ENCODE results near the gene IL1RAPL2.

Gene IL1RAPL2

GRCh38 chrX:105297041-105297440, 731.0 kb downstream of the IL1RAPL2 start:
- Mint-ChIP-seq H3K27me3 (peaks cover 0 to 5% of the 10 kb centered on the region in 2 donors), H3K9me3 (no peaks in the 10 kb centered on the region), H3K4me3 (no peak overlapping the region), H3K27ac (no peak overlapping the region), H3K36me3 (no peaks in the 10 kb centered on the region), H3K4me1 (no peaks in the 10 kb centered on the region)
- ATAC-seq (replicated peaks) (no peak), DNase-seq (no peak)

GRCh38 chrX:105299286-105299685, 733.3 kb downstream of the IL1RAPL2 start:
- no peak for DNase-seq
- no peak for ATAC-seq (replicated peaks)
- Mint-ChIP-seq H3K4me1 (no peaks in the 10 kb centered on the region), H3K4me3 (no peak overlapping the region), H3K27ac (no peak overlapping the region), H3K36me3 (no peaks in the 10 kb centered on the region), H3K27me3 (peaks cover 0 to 5% of the 10 kb centered on the region in 2 donors), H3K9me3 (no peaks in the 10 kb centered on the region)

- Mint-ChIP-seq H3K27me3 (no peaks in the 10 kb centered on the region), H3K4me1 (no peaks in the 10 kb centered on the region), H3K9me3 (peaks cover 0 to 2% of the 10 kb centered on the region in 2 donors), H3K27ac (no peak overlapping the region), H3K4me3 (no peak overlapping the region), H3K36me3 (no peaks in the 10 kb centered on the region)
- ATAC-seq (replicated peaks) (no peak), DNase-seq (no peak)
Observed at GRCh38 chrX:105302246-105302645, 736.2 kb downstream of the IL1RAPL2 start.

- no peaks in the 10 kb centered on the region for H3K36me3 Mint-ChIP-seq
- no peaks in the 10 kb centered on the region for H3K27me3 Mint-ChIP-seq
- no peak overlapping the region for H3K4me3 Mint-ChIP-seq
- H3K9me3 Mint-ChIP-seq: peaks cover 0 to 2% of the 10 kb centered on the region in 2 donors
- DNase-seq (no peak), ATAC-seq (replicated peaks) (no peak)
- no peak overlapping the region for H3K27ac Mint-ChIP-seq
- H3K4me1 Mint-ChIP-seq: no peaks in the 10 kb centered on the region
Observed at GRCh38 chrX:105307762-105308161, 741.8 kb downstream of the IL1RAPL2 start.

GRCh38 chrX:105313596-105313995, 747.6 kb downstream of the IL1RAPL2 start:
- DNase-seq: no peak
- no peak overlapping the region for H3K27ac Mint-ChIP-seq
- no peaks in the 10 kb centered on the region for H3K27me3 Mint-ChIP-seq
- H3K9me3 Mint-ChIP-seq: no peaks in the 10 kb centered on the region
- no peaks in the 10 kb centered on the region for H3K4me1 Mint-ChIP-seq
- no peak for ATAC-seq (replicated peaks)
- H3K4me3 Mint-ChIP-seq: no peak overlapping the region
- H3K36me3 Mint-ChIP-seq: no peaks in the 10 kb centered on the region

- no peaks in the 10 kb centered on the region for H3K4me1 Mint-ChIP-seq
- H3K9me3 Mint-ChIP-seq: no peaks in the 10 kb centered on the region
- H3K4me3 Mint-ChIP-seq: no peak overlapping the region
- no peaks in the 10 kb centered on the region for H3K27me3 Mint-ChIP-seq
- ATAC-seq (replicated peaks) (no peak), DNase-seq (no peak)
- H3K36me3 Mint-ChIP-seq: no peaks in the 10 kb centered on the region
- H3K27ac Mint-ChIP-seq: no peak overlapping the region
Observed at GRCh38 chrX:105314458-105314857, 748.5 kb downstream of the IL1RAPL2 start.

- H3K27me3 Mint-ChIP-seq: no peaks in the 10 kb centered on the region
- ATAC-seq (replicated peaks) (no peak), DNase-seq (no peak)
- no peak overlapping the region for H3K27ac Mint-ChIP-seq
- no peaks in the 10 kb centered on the region for H3K9me3 Mint-ChIP-seq
- no peaks in the 10 kb centered on the region for H3K4me1 Mint-ChIP-seq
- H3K4me3 Mint-ChIP-seq: no peak overlapping the region
- no peaks in the 10 kb centered on the region for H3K36me3 Mint-ChIP-seq
Observed at GRCh38 chrX:105315248-105315647, 749.2 kb downstream of the IL1RAPL2 start.

GRCh38 chrX:105317117-105317516, 751.1 kb downstream of the IL1RAPL2 start:
- Mint-ChIP-seq H3K4me1 (no peaks in the 10 kb centered on the region), H3K9me3 (no peaks in the 10 kb centered on the region), H3K27ac (no peak overlapping the region), H3K4me3 (no peak overlapping the region), H3K27me3 (no peaks in the 10 kb centered on the region), H3K36me3 (no peaks in the 10 kb centered on the region)
- ATAC-seq (replicated peaks) (no peak), DNase-seq (no peak)

GRCh38 chrX:105323928-105324327, 757.9 kb downstream of the IL1RAPL2 start:
- no peak for DNase-seq
- H3K9me3 Mint-ChIP-seq: no peaks in the 10 kb centered on the region
- no peak overlapping the region for H3K27ac Mint-ChIP-seq
- H3K36me3 Mint-ChIP-seq: no peaks in the 10 kb centered on the region
- H3K27me3 Mint-ChIP-seq: no peaks in the 10 kb centered on the region
- no peak for ATAC-seq (replicated peaks)
- no peaks in the 10 kb centered on the region for H3K4me1 Mint-ChIP-seq
- H3K4me3 Mint-ChIP-seq: no peak overlapping the region

GRCh38 chrX:105328773-105329172, 762.8 kb downstream of the IL1RAPL2 start:
- Mint-ChIP-seq H3K36me3 (no peaks in the 10 kb centered on the region), H3K27ac (no peak overlapping the region), H3K9me3 (no peaks in the 10 kb centered on the region), H3K27me3 (no peaks in the 10 kb centered on the region), H3K4me1 (no peaks in the 10 kb centered on the region), H3K4me3 (no peak overlapping the region)
- DNase-seq: no peak
- ATAC-seq (replicated peaks): no peak

- H3K36me3 Mint-ChIP-seq: no peaks in the 10 kb centered on the region
- H3K27me3 Mint-ChIP-seq: no peaks in the 10 kb centered on the region
- H3K4me1 Mint-ChIP-seq: no peaks in the 10 kb centered on the region
- ATAC-seq (replicated peaks) (no peak), DNase-seq (no peak)
- H3K27ac Mint-ChIP-seq: no peak overlapping the region
- H3K9me3 Mint-ChIP-seq: no peaks in the 10 kb centered on the region
- no peak overlapping the region for H3K4me3 Mint-ChIP-seq
Observed at GRCh38 chrX:105331244-105331643, 765.2 kb downstream of the IL1RAPL2 start.

GRCh38 chrX:105347373-105347772, 781.4 kb downstream of the IL1RAPL2 start:
- DNase-seq (no peak), ATAC-seq (replicated peaks) (no peak)
- Mint-ChIP-seq H3K36me3 (no peaks in the 10 kb centered on the region), H3K9me3 (peaks cover 3 to 7% of the 10 kb centered on the region in 2 donors), H3K4me3 (no peak overlapping the region), H3K4me1 (no peaks in the 10 kb centered on the region), H3K27ac (no peak overlapping the region), H3K27me3 (no peaks in the 10 kb centered on the region)

GRCh38 chrX:105349476-105349875, 783.5 kb downstream of the IL1RAPL2 start:
- Mint-ChIP-seq H3K27me3 (no peaks in the 10 kb centered on the region), H3K36me3 (no peaks in the 10 kb centered on the region), H3K4me3 (no peak overlapping the region), H3K4me1 (no peaks in the 10 kb centered on the region), H3K9me3 (peaks cover 3 to 7% of the 10 kb centered on the region in 2 donors), H3K27ac (no peak overlapping the region)
- DNase-seq: no peak
- ATAC-seq (replicated peaks): no peak

GRCh38 chrX:105375816-105376215, 809.8 kb downstream of the IL1RAPL2 start:
- H3K36me3 Mint-ChIP-seq: no peaks in the 10 kb centered on the region
- H3K27me3 Mint-ChIP-seq: no peaks in the 10 kb centered on the region
- ATAC-seq (replicated peaks): no peak
- H3K4me1 Mint-ChIP-seq: no peaks in the 10 kb centered on the region
- no peaks in the 10 kb centered on the region for H3K9me3 Mint-ChIP-seq
- no peak overlapping the region for H3K27ac Mint-ChIP-seq
- H3K4me3 Mint-ChIP-seq: no peak overlapping the region
- DNase-seq: no peak

GRCh38 chrX:105424729-105425128, 858.7 kb downstream of the IL1RAPL2 start:
- Mint-ChIP-seq H3K4me1 (no peaks in the 10 kb centered on the region), H3K36me3 (no peaks in the 10 kb centered on the region), H3K27me3 (no peaks in the 10 kb centered on the region), H3K4me3 (no peak overlapping the region), H3K9me3 (peaks cover 3 to 4% of the 10 kb centered on the region in 2 donors), H3K27ac (no peak overlapping the region)
- DNase-seq: no peak
- ATAC-seq (replicated peaks): no peak

- DNase-seq (no peak), ATAC-seq (replicated peaks) (no peak)
- no peak overlapping the region for H3K4me3 Mint-ChIP-seq
- no peak overlapping the region for H3K27ac Mint-ChIP-seq
- H3K27me3 Mint-ChIP-seq: no peaks in the 10 kb centered on the region
- H3K9me3 Mint-ChIP-seq: peaks cover 0 to 3% of the 10 kb centered on the region in 2 donors
- no peaks in the 10 kb centered on the region for H3K4me1 Mint-ChIP-seq
- no peaks in the 10 kb centered on the region for H3K36me3 Mint-ChIP-seq
Observed at GRCh38 chrX:105451401-105451800, 885.4 kb downstream of the IL1RAPL2 start.

Data from stimulated activated naive B cell treated with anti-CD40 and anti-IgM and Interleukin-4, amounts not matched to agents 10 μg/mL and 1 μg/mL and 100 μg/mL, for 72 hours (primary cell).